Vagina (tissue), 2 donors: ENCODE results near the gene LY86.

Experiments
- CTCF ChIP-seq, 3 experiments: fragments of 450-650 bp in 2 of 3; fragments of 200-600 bp in 1 of 3; sonication (generic) in 1 of 3; IDR thresholded peaks; one replicate each; pipeline ENCODE4 v1.5.1; 2017 to 2019; ENCODE audit warnings: antibody characterized with exemption in 3 of 3, mild to moderate bottlenecking in 2 of 3, moderate library complexity in 2 of 3
- POLR2A ChIP-seq, 2 donors: fragments of 450-650 bp; IDR thresholded peaks; one replicate each; pipeline ENCODE4 v1.6.1; 2017; ENCODE audit warnings: antibody characterized with exemption in 2 of 2, mild to moderate bottlenecking in 2 of 2, moderate library complexity in 2 of 2
- POLR2AphosphoS5 ChIP-seq, 2 donors: sonication (generic); formaldehyde crosslinking; IDR thresholded peaks; one replicate each; pipeline ENCODE4 v1.9.0; 2017; ENCODE audit warnings: antibody characterized with exemption in 2 of 2, mild to moderate bottlenecking in 2 of 2, low read depth in 1 of 2; ENCODE audit not compliant: insufficient read depth in 1 of 2

DNA sequence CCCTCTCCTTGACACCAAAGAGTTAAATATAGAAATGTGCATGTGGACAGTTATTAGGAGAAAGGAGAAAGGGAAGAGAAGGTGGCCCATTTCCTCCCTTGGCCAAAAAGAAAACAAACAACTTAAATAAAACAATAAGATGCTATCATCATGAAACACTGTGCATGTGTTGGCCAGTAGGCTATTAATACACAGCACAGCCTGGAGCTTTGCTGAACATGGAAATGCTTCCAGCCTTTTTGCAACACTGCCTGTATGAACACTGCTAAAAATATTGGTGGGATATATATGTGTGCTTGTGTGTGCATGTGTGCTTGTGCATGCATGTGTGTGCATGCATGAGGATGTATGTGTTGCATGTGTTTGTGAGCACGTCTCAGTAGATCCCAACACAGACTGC lies 100.4 kb downstream of the LY86 start:
- TF ChIP-seq CTCF (IDR thresholded peaks at IDR 0.05) (no peak), POLR2AphosphoS5 (IDR thresholded peaks at IDR 0.05; ENCODE audit: insufficient read depth in 1 of 2, low read depth in 1 of 2) (no peak), POLR2A (IDR thresholded peaks at IDR 0.05) (no peak)
